Fibroblast of skin of scalp (primary cell): ENCODE measurements around the gene NMBR.
"Not testable (repeated sequence)": the region's sequence is repeated elsewhere in the genome, so short reads cannot be mapped to it uniquely, and the experiment has no call there.

ENCODE experiments used
- DNase-seq: peaks from one replicate; pipeline ENCODE4 v3.0.0-alpha.2; 2013

The NMBR gene

DNA sequence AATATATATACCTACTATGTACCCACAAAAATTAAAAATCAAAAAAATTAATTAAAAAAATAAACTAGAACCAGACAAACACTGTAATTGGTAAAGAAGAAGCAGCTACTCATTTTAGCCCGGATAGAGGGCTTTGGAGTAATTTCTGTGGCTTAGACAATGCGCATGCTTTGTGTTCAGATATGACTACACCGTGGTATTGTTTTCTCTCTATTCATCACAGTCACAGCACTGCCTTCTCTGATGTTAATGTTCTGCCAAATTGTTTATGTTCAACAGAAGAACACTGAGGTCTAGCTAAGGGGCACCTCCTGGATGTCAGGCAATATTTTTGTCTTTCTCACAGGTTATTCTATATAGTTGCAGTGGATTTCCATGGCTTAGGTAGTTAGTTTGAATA, 91.7 kb downstream of the NMBR start:
- no peak for DNase-seq

DNA sequence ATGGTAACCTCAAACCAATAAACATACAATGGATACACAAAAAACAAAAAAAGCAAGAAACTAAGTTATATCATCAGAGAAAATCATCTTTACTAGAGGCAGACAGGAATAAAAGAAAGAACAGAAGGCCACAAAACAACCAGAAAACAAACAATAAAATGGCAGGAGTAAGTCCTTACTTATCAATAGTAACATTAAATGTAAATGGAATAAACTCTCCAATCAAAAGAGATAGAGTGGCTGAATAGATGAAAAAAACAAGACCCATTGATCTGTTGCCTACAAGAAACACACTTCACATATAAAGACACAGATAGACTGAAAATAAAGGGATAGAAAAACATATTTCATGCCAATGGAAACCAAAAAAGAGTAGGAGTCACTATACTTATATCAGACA, 95.5 kb downstream of the NMBR start:
- DNase-seq: no peak

DNA sequence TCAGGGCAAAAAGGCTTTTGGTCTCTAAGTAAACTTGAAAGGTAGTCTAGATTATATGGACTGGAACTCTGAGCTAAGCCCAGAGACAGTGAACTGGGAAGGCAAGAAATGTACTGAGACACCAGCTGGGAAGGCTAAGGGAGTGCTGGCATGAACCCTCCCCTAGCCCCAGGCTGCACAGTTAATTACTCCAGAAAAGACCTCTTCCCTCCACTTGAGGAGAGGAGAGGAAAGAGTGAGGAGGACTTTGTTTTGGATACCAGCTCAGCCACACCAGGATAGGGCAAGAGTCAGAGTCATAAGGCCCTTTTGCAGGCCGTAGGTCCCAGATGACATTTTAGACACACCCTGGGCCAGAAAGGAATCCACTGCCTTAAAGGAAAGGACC, 98.3 kb downstream of the NMBR start:
- no peak for DNase-seq

DNA sequence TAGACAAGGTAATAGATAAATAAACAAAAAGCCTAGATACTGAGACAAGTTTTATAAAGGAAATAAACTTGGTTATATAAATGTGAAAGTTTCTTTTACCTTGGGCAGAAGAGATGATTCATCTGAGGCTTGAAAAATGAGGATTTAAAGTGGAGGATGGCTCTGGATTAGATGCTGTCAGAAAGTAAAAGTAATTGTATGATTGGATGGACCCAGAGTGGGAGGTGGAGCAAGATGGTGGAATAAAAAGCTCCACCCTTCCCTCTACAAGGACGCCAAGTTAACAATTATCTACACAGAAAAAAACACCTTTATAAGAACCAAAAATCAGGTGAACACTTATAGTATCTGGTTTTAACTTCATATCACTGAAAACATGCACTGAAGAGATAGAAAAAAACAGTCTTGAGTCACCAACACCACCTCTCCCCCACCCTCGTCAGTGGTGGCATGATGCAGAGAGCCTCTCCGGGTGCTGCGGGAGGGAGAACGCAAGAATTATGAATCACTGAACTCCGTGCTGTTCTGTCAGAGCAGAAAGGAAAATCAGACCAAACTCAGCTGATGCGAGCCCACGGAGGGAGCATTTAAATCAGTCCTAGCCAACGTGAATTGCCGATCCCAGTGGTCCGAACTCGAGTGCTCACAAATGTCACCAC, 98.9 kb downstream of the NMBR start:
- no peak for DNase-seq

DNA sequence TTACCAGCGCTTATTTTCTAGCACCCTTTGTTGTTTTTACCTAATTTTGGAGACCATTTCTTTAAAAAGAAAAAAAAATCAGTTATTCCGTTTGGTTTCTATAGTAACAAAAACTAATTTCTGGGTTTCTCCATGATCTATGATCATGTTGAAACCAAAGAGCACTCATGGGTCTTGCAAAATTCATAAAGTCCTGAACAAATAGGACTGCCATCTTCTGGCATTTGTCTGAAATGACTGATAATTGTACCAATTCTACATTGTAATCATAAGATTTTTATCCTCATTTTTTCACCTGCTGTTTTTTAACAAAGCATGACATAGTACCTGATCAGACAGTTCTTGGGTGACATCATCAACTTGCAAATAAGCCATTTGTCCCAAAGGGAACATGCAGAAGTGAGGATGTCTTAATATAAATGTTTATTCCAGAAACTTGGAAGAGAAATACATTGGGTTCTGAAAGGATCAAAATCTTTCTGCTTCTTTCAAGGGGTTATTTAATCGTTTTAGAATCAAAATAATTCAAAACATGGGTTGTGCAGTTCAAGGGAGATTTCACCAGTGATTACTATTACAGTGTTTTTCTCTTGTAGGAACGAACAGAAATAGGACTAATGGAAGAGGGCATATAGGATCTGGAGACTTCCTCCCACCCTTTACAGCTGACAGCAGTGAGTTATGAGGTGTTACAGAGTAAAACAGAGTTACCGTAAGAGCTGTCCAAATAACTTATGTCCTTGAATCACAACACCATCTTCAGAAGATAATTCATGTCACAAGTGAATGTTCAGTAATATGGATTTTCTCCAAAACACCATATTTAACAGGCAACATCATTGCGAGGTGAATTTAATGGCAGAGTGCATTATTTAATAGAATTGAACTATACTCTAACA, 101.3 kb downstream of the NMBR start:
- DNase-seq: peak; percentile 47

DNA sequence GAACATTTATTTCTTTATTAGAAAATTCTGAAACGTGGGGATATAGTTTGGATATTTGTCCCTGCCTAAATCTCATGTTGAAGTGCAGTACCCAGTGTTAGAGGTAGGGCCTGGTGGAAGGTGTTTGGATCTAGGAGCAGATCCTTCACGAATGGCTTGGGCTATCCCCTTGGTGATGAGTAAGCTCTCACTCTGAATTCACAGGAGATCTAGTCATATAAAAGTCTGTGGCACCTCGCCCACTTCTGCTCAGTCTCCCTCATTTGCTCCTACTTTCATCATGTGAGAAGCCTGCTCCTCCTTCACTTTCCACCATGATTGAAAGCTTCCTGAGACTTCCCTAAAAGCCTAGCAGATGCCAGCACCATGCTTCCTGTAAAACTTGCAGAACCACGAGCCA, 111.0 kb downstream of the NMBR start:
- DNase-seq: no peak

DNA sequence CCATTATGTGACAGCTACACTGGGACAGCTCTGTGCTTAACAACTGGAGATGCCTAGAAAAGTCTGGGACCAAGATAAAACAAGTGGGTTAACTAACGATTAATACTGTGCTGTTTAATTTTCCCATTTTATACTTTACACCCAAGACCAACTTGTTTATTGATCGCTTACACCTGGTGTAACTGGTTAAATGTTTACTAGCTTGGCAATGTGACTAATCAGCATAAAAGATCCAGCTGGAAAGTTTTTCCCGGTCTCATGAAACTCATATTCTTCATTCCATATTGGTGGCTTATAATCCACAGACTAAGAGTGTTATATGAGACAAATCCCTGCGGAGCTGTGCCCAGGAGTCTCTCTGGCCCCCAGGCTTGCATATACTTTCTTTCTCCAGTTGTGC, 115.9 kb downstream of the NMBR start:
- no peak for DNase-seq

DNA sequence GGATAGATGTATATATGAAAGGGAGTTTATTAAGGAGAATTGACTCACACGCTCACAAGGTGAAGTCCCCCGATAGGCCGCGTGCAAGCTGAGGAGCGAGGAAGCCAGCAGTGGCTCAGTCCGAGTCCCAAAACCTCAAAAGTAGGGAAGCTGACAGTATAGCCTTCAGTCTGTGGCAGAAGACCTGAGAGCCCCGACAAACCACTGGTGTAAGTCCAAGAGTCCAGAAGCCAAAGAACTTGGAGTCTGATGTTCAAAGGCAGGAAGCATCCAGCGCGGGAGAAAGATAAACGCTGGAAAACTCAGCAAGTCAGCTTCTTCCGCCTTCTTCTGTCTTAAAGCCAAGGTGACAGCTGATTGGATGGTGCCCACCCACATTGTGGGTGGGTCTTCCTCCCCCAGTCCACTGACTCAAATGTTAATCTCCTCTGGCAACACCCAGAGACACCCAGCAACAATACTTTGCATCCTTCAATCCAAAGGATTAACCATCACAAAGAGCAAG, 116.8 kb downstream of the NMBR start:
- DNase-seq: peak; percentile 45

DNA sequence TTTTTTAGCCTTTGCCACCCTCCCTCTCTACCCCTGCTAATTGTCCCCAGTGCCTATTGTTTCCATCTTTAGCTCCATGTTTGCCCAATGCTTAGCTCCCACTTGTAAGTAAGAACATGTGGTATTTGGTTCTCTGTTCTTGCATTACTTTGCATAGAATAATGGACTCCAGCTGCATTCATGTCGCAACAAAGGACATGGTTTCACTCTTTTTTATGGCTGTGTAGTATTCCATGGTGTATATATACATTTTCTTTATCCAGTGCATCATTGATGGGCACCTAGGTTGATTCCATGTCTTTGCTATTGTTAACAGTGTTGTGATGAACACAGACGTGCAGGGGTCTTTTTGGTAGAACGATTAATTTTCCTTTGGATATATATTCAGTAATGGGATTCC, 118.4 kb downstream of the NMBR start:
- DNase-seq: no peak

DNA sequence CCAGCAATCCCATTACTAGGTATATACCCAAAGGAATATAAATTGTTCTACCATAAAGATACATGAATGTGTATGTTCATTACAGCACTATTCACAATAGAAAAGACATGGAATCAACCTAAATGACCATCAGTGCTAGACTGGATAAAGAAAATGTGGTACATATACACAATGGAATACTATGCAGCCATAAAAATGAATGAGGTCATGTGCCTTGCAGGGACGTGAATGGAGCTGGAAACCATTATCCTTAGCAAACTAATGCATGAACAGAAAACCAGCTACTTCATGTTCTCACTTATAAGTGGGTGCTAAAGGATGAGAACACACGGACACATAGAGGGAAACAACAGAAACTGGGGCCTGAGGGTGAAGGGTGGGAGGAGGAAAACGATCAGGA, 119.1 kb downstream of the NMBR start:
- not testable (repeated sequence) for DNase-seq

DNA sequence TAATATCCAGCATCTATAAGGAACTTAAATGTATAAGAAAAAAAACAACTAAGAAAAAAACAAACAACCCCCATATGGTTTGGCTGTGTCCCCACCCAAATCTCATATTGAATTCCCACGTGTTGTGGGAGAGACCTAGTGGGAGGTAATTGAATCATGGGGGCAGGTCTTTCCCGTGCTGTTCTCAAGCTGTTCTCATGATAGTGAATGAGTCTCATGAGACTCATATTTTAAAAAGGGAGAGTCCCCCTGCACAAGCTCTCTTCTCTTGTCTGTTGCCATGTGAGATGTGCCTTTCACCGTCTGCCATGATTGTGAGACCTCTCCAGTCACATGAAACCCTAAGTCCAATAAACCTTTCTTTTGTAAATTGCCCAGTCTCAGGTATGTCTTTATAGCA, 119.8 kb downstream of the NMBR start:
- DNase-seq: no peak

DNA sequence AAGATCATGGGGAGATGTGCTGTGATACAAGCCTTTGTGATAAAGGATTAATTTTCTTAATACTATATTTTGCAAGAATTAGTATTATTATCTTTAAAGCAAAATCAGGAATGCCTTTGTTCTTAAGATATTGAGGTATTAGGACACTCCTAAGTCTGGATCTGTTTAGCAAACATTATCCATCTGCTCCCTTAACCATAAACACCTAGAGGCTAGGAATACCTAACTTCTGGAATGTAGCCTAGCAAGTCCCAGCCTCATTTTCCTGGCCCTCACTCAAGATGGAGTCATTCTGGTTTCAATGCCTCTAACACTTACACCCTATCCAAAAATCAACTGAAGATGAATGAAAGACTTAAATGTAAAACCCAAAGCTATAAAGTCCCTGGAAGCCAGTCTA, 120.5 kb downstream of the NMBR start:
- no peak for DNase-seq
